Esophagus muscularis mucosa (tissue), 4 donors: ENCODE measurements around the gene SLC2A3. TPM values are rescaled to one million over a fixed set of nuclear protein-coding genes. Genes with fewer than 3 reads are reported as not detected.
"Not testable (repeated sequence)": the region's sequence is repeated elsewhere in the genome, so short reads cannot be mapped to it uniquely, and the experiment has no call there.

Experiments
- DNase-seq: peaks from one replicate; pipeline ENCODE4 v3.0.0-alpha.2; 2017; ENCODE audit errors: extremely low spot score
- H3K27ac ChIP-seq, 4 donors: fragments of 200-600 bp; sonication (generic); replicated peaks in 1 of 4; 1 replicate in 3 of 4; 2 replicates in 1 of 4; pipeline ENCODE4 v1.5.1; 2016 to 2019; ENCODE audit warnings: mild to moderate bottlenecking in 1 of 4
- H3K27me3 ChIP-seq, 4 donors: fragments of 200-600 bp; sonication (generic); one replicate each; pipeline versions ENCODE4 v1.5.1 to v1.6.0; 2016 to 2019
- H3K36me3 ChIP-seq, 4 donors: fragments of 200-600 bp; sonication (generic); one replicate each; pipeline ENCODE4 v1.5.1; 2016 to 2019
- H3K4me1 ChIP-seq, 4 donors: fragments of 200-600 bp; sonication (generic); one replicate each; pipeline ENCODE4 v1.5.1; 2016 to 2019
- H3K4me3 ChIP-seq, 4 donors: fragments of 200-600 bp; sonication (generic); 1 replicate in 2 of 4; 2 replicates in 2 of 4; pipeline ENCODE4 v1.5.1; 2016 to 2019; ENCODE audit warnings: mild to moderate bottlenecking in 4 of 4, moderate library complexity in 1 of 4
- H3K9me3 ChIP-seq, 4 donors: fragments of 200-600 bp; sonication (generic); 1 replicate in 3 of 4; 2 replicates in 1 of 4; pipeline ENCODE4 v1.5.1; 2016 to 2019
- EP300 ChIP-seq: sonication (generic); formaldehyde crosslinking; IDR thresholded peaks from one replicate; pipeline ENCODE4 v1.6.1; 2017; ENCODE audit warnings: antibody characterized with exemption
- POLR2A ChIP-seq: fragments of 450-650 bp; IDR thresholded peaks from one replicate; pipeline ENCODE4 v1.6.1; 2017; ENCODE audit warnings: antibody characterized with exemption, moderate library complexity, mild to moderate bottlenecking, low read depth
- POLR2AphosphoS5 ChIP-seq, 2 donors: sonication (generic); formaldehyde crosslinking; IDR thresholded peaks; one replicate each; pipeline ENCODE4 v1.6.1; 2017; ENCODE audit warnings: antibody characterized with exemption in 2 of 2
- WGBS: methylation state at CpG from one replicate; pipeline ENCODE4 v1.1.5; 2018; 5-methylcytosine and 5-hydroxymethylcytosine counted together
- intact Hi-C: fragments of 100-400 bp; cut with DNase I; formaldehyde crosslinking; loops from one replicate; pipeline ENCODE4 v1.15.1; 2023
- total RNA-seq, 4 donors: library from RNA; depleted of rRNA; stranded (reverse); fragments of >200 nt; gene quantifications; one replicate each; pipeline versions ENCODE4 v1.1.0 to v1.2.1, GENCODE V29; 2016
- TF ChIP-seq, protein P1 (sequence below), 3 experiments: fragments of 200-600 bp in 2 of 3; fragments of 450-650 bp in 1 of 3; sonication (generic) in 2 of 3; IDR thresholded peaks; one replicate each; pipeline ENCODE4 v1.5.1; 2017 to 2019; ENCODE audit warnings: antibody characterized with exemption in 3 of 3, mild to moderate bottlenecking in 2 of 3, moderate library complexity in 1 of 3

The SLC2A3 gene
- total RNA-seq, 4 donors from 2014 or later, result 10.7 to 102 (median 13.5) TPM

DNA sequence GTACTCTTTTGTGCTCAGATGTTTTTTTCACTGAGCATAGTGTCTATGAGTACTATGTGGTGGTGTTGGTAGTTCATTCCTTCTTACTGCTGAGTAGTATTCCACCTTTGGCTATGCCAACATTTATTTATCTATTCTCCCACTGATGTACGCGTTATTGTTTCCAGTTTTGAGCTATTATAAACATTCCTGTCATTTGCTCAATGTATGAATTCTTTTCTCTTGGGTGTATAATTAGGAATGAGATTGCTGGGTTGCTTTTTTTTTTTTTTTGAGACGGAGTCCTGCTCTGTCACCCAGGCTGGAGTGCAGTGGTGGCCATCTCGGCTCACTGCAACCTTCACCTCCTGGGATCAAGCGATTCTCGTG is 37.5 kb upstream of the SLC2A3 start:
- Histone ChIP-seq H3K4me1 (peaks cover 19 to 24% (median 22%) of the 10 kb centered on the region in 4 donors), H3K36me3 (no peaks in the 10 kb centered on the region), H3K27ac (no peak overlapping the region), H3K27me3 (no peaks in the 10 kb centered on the region), H3K9me3 (no peaks in the 10 kb centered on the region), H3K4me3 (no peak overlapping the region)
- no peak for DNase-seq
- intact Hi-C loops, result no loop called here
- 84% methylated on average over 6 of the region's 6 CpGs for WGBS
- no peak for TF ChIP-seq EP300
- no peak for TF ChIP-seq POLR2A
- TF ChIP-seq POLR2AphosphoS5 (IDR thresholded peaks at IDR 0.05), result no peak
- TF ChIP-seq, protein P1, sequence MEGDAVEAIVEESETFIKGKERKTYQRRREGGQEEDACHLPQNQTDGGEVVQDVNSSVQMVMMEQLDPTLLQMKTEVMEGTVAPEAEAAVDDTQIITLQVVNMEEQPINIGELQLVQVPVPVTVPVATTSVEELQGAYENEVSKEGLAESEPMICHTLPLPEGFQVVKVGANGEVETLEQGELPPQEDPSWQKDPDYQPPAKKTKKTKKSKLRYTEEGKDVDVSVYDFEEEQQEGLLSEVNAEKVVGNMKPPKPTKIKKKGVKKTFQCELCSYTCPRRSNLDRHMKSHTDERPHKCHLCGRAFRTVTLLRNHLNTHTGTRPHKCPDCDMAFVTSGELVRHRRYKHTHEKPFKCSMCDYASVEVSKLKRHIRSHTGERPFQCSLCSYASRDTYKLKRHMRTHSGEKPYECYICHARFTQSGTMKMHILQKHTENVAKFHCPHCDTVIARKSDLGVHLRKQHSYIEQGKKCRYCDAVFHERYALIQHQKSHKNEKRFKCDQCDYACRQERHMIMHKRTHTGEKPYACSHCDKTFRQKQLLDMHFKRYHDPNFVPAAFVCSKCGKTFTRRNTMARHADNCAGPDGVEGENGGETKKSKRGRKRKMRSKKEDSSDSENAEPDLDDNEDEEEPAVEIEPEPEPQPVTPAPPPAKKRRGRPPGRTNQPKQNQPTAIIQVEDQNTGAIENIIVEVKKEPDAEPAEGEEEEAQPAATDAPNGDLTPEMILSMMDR (IDR thresholded peaks at IDR 0.05), result no peak

GRCh38 chr12:7972734-7973456 is 36.9 kb upstream of the SLC2A3 start:
- no peaks in the 10 kb centered on the region for H3K9me3 ChIP-seq
- no peak for TF ChIP-seq POLR2A
- no peak for TF ChIP-seq EP300
- TF ChIP-seq, protein P1 (IDR thresholded peaks at IDR 0.05), result no peak
- TF ChIP-seq POLR2AphosphoS5 (IDR thresholded peaks at IDR 0.05), result no peak
- DNase-seq, result no peak
- intact Hi-C loops, result no loop called here
- 88% methylated on average over 19 of the region's 19 CpGs for WGBS
- H3K4me3 ChIP-seq, result no peak overlapping the region
- no peaks in the 10 kb centered on the region for H3K36me3 ChIP-seq
- peaks cover 19 to 24% (median 22%) of the 10 kb centered on the region in 4 donors for H3K4me1 ChIP-seq
- peak overlapping the region in 1 of 4 donors; percentile 45 for H3K27ac ChIP-seq
- H3K27me3 ChIP-seq, result no peaks in the 10 kb centered on the region

- H3K27ac ChIP-seq, result peak overlapping the region in 1 of 4 donors; percentile 45
- H3K4me3 ChIP-seq, H3K9me3 ChIP-seq, intact Hi-C loops, H3K36me3 ChIP-seq, DNase-seq, H3K27me3 ChIP-seq: not testable (repeated sequence)
- 17% methylated on average over 3 of the region's 9 CpGs for WGBS
- H3K4me1 ChIP-seq, result peaks cover 19 to 24% (median 22%) of the 10 kb centered on the region in 4 donors
These were observed 36.3 kb upstream of the SLC2A3 start for GRCh38 chr12:7972269-7972668.

DNA sequence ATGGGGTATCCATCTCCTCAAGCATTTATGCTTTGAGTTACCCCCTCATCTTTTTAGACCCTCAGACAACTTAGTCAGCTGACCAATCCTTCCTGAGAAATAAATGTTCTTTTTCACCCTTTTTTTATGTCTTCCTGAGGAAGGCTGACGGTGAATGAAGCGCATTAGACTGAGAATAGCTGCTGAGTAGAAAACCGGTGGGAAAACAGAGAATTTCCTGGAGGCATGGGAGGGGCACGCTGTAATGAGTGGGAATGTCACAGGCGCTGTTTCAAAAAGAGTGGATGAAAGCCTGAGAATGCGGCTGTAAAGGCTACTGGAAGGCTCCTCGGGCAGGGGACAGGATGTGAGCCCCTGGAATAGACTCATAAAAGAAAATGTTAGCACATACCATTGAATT is 35.8 kb upstream of the SLC2A3 start:
- Histone ChIP-seq H3K4me3 (peak overlapping the region; percentile 53 to 63 (median 59)), H3K27ac (peak overlapping the region; percentile 75 to 92 (median 86)), H3K4me1 (peaks cover 18 to 24% (median 21%) of the 10 kb centered on the region in 4 donors)
- intact Hi-C loops, H3K9me3 ChIP-seq, DNase-seq, H3K36me3 ChIP-seq, H3K27me3 ChIP-seq: not testable (repeated sequence)
- WGBS, result 53% methylated on average over 2 of the region's 7 CpGs

DNA sequence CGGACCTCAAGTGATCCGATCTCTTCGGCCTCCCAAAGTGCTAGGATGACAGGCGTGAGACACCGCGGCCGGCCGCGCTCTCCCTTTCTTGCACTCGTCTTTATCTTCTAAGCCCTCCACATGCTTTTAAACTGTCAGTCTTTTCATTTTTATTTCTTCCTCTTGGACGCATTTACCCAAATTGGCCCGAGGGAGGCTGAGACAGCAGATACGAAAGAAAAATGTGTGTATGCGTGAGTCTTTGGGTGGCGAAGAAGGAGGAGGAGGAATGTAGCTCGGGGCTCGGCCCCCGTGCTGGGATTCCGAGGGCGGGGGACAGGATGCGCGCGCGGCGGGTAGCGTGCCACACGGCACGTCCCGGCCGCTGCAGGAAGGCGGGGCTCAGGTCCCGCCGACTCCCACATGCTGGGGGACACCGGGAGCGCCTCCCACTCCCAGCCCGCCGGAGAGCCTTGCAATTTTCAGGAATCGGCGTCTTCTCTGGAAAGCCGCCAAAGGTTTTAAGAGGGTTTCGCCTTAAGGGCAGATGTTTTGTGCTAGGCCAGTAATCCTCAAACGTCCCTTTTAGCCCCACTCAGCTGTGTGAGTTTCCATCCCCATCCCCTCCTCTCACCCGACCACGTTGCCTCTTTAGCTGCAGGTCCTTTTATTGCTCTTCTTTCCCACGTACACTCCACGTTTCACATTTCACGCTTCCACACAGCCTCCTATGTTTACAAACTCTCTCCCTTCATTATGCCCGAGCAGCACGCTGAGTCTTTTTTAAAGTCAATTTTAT is 34.7 kb upstream of the SLC2A3 start:
- intact Hi-C loops, result no loop called here
- Histone ChIP-seq H3K27me3 (no peaks in the 10 kb centered on the region), H3K36me3 (no peaks in the 10 kb centered on the region), H3K4me3 (peak overlapping the region; percentile 53 to 63 (median 59)), H3K4me1 (peaks cover 16 to 24% (median 21%) of the 10 kb centered on the region in 4 donors), H3K27ac (peak overlapping the region; percentile 75 to 92 (median 86)), H3K9me3 (no peaks in the 10 kb centered on the region)
- under 1% methylated on average over 41 of the region's 49 CpGs for WGBS
- peak; percentile 96 for DNase-seq
- TF ChIP-seq, protein P1 (IDR thresholded peaks at IDR 0.05), result peak in 1 of 3 experiments; percentile 20
- TF ChIP-seq POLR2A (peak; percentile 22), EP300 (no peak), POLR2AphosphoS5 (IDR thresholded peaks at IDR 0.05) (peak; percentile 84 to 91)
